Fibroblast of lung (primary cell): ENCODE measurements around the gene PHGDH. TPM values are rescaled to one million over a fixed set of nuclear protein-coding genes. Genes with fewer than 3 reads are reported as not detected.

Experiments used
- DNase-seq, 2 donors: peaks; one replicate each; pipeline versions ENCODE4 v3.0.0 to v3.0.0-alpha.2; 2010; ENCODE audit warnings: low read depth in 2 of 2
- H2AFZ ChIP-seq: 2 replicates; pipeline ENCODE4 v1.5.1; 2012; ENCODE audit warnings: low read length, control low read depth, inconsistent platforms
- H3K27ac ChIP-seq: 2 replicates; pipeline ENCODE4 v1.5.1; 2011; ENCODE audit warnings: low read length, control low read depth; ENCODE audit not compliant: insufficient read depth
- H3K27me3 ChIP-seq: 2 replicates; pipeline ENCODE4 v1.5.1; 2011; ENCODE audit warnings: mild to moderate bottlenecking, low read length; ENCODE audit not compliant: control insufficient read depth, insufficient read depth
- H3K36me3 ChIP-seq: 2 replicates; pipeline ENCODE4 v1.5.1; 2011; ENCODE audit warnings: low read length; ENCODE audit not compliant: control insufficient read depth, insufficient read depth
- H3K4me1 ChIP-seq: 2 replicates; pipeline ENCODE4 v1.5.1; 2011; ENCODE audit warnings: low read length; ENCODE audit not compliant: control insufficient read depth, insufficient read depth; ENCODE audit errors: extremely low read depth
- H3K4me2 ChIP-seq: 2 replicates; pipeline ENCODE4 v1.5.1; 2011; ENCODE audit warnings: low read length, control low read depth; ENCODE audit not compliant: insufficient read depth; ENCODE audit errors: extremely low read depth
- H3K4me3 ChIP-seq, 4 experiments: fragments of 200-600 bp in 1 of 4; sonication (generic) in 1 of 4; replicated peaks in 1 of 4; 2 replicates each; pipeline ENCODE4 v1.5.1; 2011 to 2016; ENCODE audit warnings: low read length in 4 of 4, low read depth in 3 of 4, mild to moderate bottlenecking in 3 of 4, control low read depth in 2 of 4, inconsistent platforms in 1 of 4, mixed read lengths in 1 of 4; ENCODE audit not compliant: insufficient read depth in 1 of 4; ENCODE audit errors: control extremely low read depth in 1 of 4
- H3K79me2 ChIP-seq: 2 replicates; pipeline ENCODE4 v1.5.1; 2012; ENCODE audit warnings: mild to moderate bottlenecking, low read length, inconsistent platforms; ENCODE audit not compliant: control insufficient read depth, insufficient read depth
- H3K9ac ChIP-seq: 2 replicates; pipeline ENCODE4 v1.5.1; 2011; ENCODE audit warnings: mild to moderate bottlenecking, low read length, control low read depth; ENCODE audit not compliant: insufficient read depth
- H3K9me3 ChIP-seq: 2 replicates; pipeline ENCODE4 v1.5.1; 2012; ENCODE audit warnings: low read depth, low read length; ENCODE audit not compliant: control insufficient read depth, insufficient read depth
- H4K20me1 ChIP-seq: 2 replicates; pipeline ENCODE4 v1.5.1; 2011; ENCODE audit warnings: low read length; ENCODE audit not compliant: control insufficient read depth, insufficient read depth; ENCODE audit errors: extremely low read depth
- CTCF ChIP-seq, 2 donors: IDR thresholded peaks in 1 of 2; conservative IDR thresholded peaks in 1 of 2; 1 replicate in 1 of 2; 2 replicates in 1 of 2; pipeline ENCODE4 v1.5.1; 2011 to 2012; ENCODE audit warnings: low read length in 2 of 2, control low read depth in 1 of 2, inconsistent platforms in 1 of 2, low read depth in 1 of 2, mild to moderate bottlenecking in 1 of 2
- EZH2 ChIP-seq: IDR thresholded peaks from 2 replicates; pipeline ENCODE4 v1.5.1; 2012; ENCODE audit warnings: low read length, control low read depth, mild to moderate bottlenecking; ENCODE audit errors: missing control alignments
- polyA plus RNA-seq, 2 donors: library from polyadenylated mRNA; depleted of rRNA in 1 of 2; stranded (reverse) in 1 of 2; unstranded in 1 of 2; fragments of >200 nt; gene quantifications; 2 replicates each; pipeline ENCODE4 v1.2.1, GENCODE V29; 2011 to 2012; ENCODE audit warnings: missing spikeins in 1 of 2
- total RNA-seq: library from RNA; depleted of rRNA; stranded (reverse); fragments of >200 nt; gene quantifications from 2 replicates; pipeline ENCODE4 v1.2.1, GENCODE V29; 2014

PHGDH gene
- total and polyA plus RNA-seq, 2 donors (not counting 1 experiment from before 2014, with no cell fraction given) = 44.3 to 201 TPM

- DNase-seq = no peak
- no peak overlapping the region for H2AFZ ChIP-seq
- H3K4me3 ChIP-seq = no peak overlapping the region
- H3K4me1 ChIP-seq = no peaks in the 10 kb centered on the region
- H3K9ac ChIP-seq = no peak overlapping the region
- H3K4me2 ChIP-seq = no peak overlapping the region
- H3K27me3 ChIP-seq = no peaks in the 10 kb centered on the region
- no peak overlapping the region for H3K27ac ChIP-seq
- peaks cover 9% of the 10 kb centered on the region for H3K36me3 ChIP-seq
- H3K79me2 ChIP-seq = no peaks in the 10 kb centered on the region
- H3K9me3 ChIP-seq = no peaks in the 10 kb centered on the region
- H4K20me1 ChIP-seq = no peaks in the 10 kb centered on the region
- TF ChIP-seq CTCF (conservative IDR thresholded peaks at IDR 0.05 in 1 of 2, IDR thresholded peaks at IDR 0.05 in 1 of 2; ENCODE audit: low read depth in 1 of 2, low read length in 2 of 2) (no peak), EZH2 (no peak)
These were observed 16.3 kb downstream of the PHGDH start for GRCh38 chr1:119727991-119728390.

- Histone ChIP-seq H3K27me3 (no peaks in the 10 kb centered on the region), H3K9me3 (no peaks in the 10 kb centered on the region), H3K79me2 (no peaks in the 10 kb centered on the region), H3K27ac (no peak overlapping the region), H3K4me3 (no peak overlapping the region), H4K20me1 (no peaks in the 10 kb centered on the region), H3K9ac (no peak overlapping the region), H3K36me3 (peaks cover 9% of the 10 kb centered on the region), H3K4me2 (no peak overlapping the region), H3K4me1 (no peaks in the 10 kb centered on the region), H2AFZ (no peak overlapping the region)
- no peak for DNase-seq
- TF ChIP-seq CTCF (conservative IDR thresholded peaks at IDR 0.05 in 1 of 2, IDR thresholded peaks at IDR 0.05 in 1 of 2; ENCODE audit: low read depth in 1 of 2, low read length in 2 of 2) (no peak), EZH2 (no peak)
These were observed 17.3 kb downstream of the PHGDH start for GRCh38 chr1:119729044-119729443.

- Histone ChIP-seq H3K9me3 (no peaks in the 10 kb centered on the region), H3K36me3 (peaks cover 5% of the 10 kb centered on the region), H3K27me3 (no peaks in the 10 kb centered on the region), H2AFZ (no peak overlapping the region), H4K20me1 (no peaks in the 10 kb centered on the region), H3K4me2 (no peak overlapping the region), H3K9ac (no peak overlapping the region), H3K4me1 (no peaks in the 10 kb centered on the region), H3K79me2 (no peaks in the 10 kb centered on the region), H3K4me3 (no peak overlapping the region), H3K27ac (no peak overlapping the region)
- no peak for DNase-seq
- no peak for TF ChIP-seq CTCF (conservative IDR thresholded peaks at IDR 0.05 in 1 of 2, IDR thresholded peaks at IDR 0.05 in 1 of 2; ENCODE audit: low read depth in 1 of 2, low read length in 2 of 2)
- TF ChIP-seq EZH2 = no peak
These were observed 19.3 kb downstream of the PHGDH start for GRCh38 chr1:119731060-119731459.
